ENCODE results near the gene FRMPD4.

FRMPD4 gene

GRCh38 chrX:12439416-12439815, 301.1 kb downstream of the FRMPD4 start:
- H3K27ac ChIP-seq = no peak overlapping the region
- no peak for TF ChIP-seq ZFX (IDR thresholded peaks at IDR 0.05; ENCODE audit: borderline replicate concordance)
- TF ChIP-seq CTCF (IDR thresholded peaks at IDR 0.05) = no peak

- H3K27ac ChIP-seq = no peak overlapping the region
- TF ChIP-seq ZFX (IDR thresholded peaks at IDR 0.05; ENCODE audit: borderline replicate concordance) = no peak
- no peak for TF ChIP-seq CTCF (IDR thresholded peaks at IDR 0.05)
Observed at GRCh38 chrX:12440246-12440645, 302.0 kb downstream of the FRMPD4 start.

- TF ChIP-seq CTCF (IDR thresholded peaks at IDR 0.05) (no peak), ZFX (IDR thresholded peaks at IDR 0.05; ENCODE audit: borderline replicate concordance) (no peak)
- H3K27ac ChIP-seq = no peak overlapping the region
Observed at GRCh38 chrX:12441381-12442128, 303.3 kb downstream of the FRMPD4 start.

- H3K27ac ChIP-seq = no peak overlapping the region
- no peak for TF ChIP-seq ZFX (IDR thresholded peaks at IDR 0.05; ENCODE audit: borderline replicate concordance)
- TF ChIP-seq CTCF (IDR thresholded peaks at IDR 0.05) = no peak
Observed at GRCh38 chrX:12443534-12444098, 305.3 kb downstream of the FRMPD4 start.

- H3K27ac ChIP-seq = no peak overlapping the region
- no peak for TF ChIP-seq ZFX (IDR thresholded peaks at IDR 0.05; ENCODE audit: borderline replicate concordance)
- TF ChIP-seq CTCF (IDR thresholded peaks at IDR 0.05) = no peak
Observed at GRCh38 chrX:12446342-12447075, 308.2 kb downstream of the FRMPD4 start.

- no peak overlapping the region for H3K27ac ChIP-seq
- TF ChIP-seq CTCF (IDR thresholded peaks at IDR 0.05) (no peak), ZFX (IDR thresholded peaks at IDR 0.05; ENCODE audit: borderline replicate concordance) (no peak)
Observed at GRCh38 chrX:12447448-12448064, 309.3 kb downstream of the FRMPD4 start.

All from 22Rv1 (cell line).